Measurements from ENCODE around the gene FRAS1. TPM values are rescaled to one million over a fixed set of nuclear protein-coding genes. Genes with fewer than 3 reads are reported as not detected.

Gene FRAS1
- total and polyA plus RNA-seq, 2 donors (not counting 3 experiments of a cell fraction or from before 2014, with no cell fraction given) = 1.4 to 3.6 TPM

- Histone ChIP-seq H3K79me2 (ENCODE audit: control insufficient read depth, insufficient read depth, low read length) (no peaks in the 10 kb centered on the region), H3K4me1 (ENCODE audit: control insufficient read depth, extremely low read depth, insufficient read depth, low read length) (no peaks in the 10 kb centered on the region), H3K9ac (replicated peaks; ENCODE audit: extremely low read depth, insufficient read depth, low read length) (no peak overlapping the region), H3K9me1 (replicated peaks; ENCODE audit: control insufficient read depth, extremely low read depth, insufficient read depth, low read length) (no peaks in the 10 kb centered on the region), H2AFZ (ENCODE audit: low read depth, low read length) (no peak overlapping the region), H3K4me2 (ENCODE audit: insufficient read depth, low read length) (no peak overlapping the region), H3K27ac (ENCODE audit: insufficient read depth, low read depth, low read length) (no peak overlapping the region), H3K36me3 (ENCODE audit: control insufficient read depth in 2 of 2, extremely low read depth in 1 of 2, insufficient read depth in 2 of 2, low read length in 2 of 2) (no peaks in the 10 kb centered on the region), H3K4me3 (replicated peaks in 1 of 3; ENCODE audit: insufficient read depth in 1 of 3, low read depth in 1 of 3, low read length in 3 of 3) (no peak overlapping the region), H3K27me3 (ENCODE audit: control insufficient read depth in 2 of 2, insufficient read depth in 2 of 2, low read length in 2 of 2) (no peaks in the 10 kb centered on the region), H3K9me3 (replicated peaks; ENCODE audit: control insufficient read depth, insufficient read depth, low read length) (no peaks in the 10 kb centered on the region), H4K20me1 (replicated peaks; ENCODE audit: control insufficient read depth, extremely low read depth, insufficient read depth, low read length) (no peaks in the 10 kb centered on the region)
- BruUV-seq (replicated peaks) = no TSS peak
- ChIA-PET CTCF (no interaction called here), POLR2A (no interaction called here)
- dilution Hi-C loops (cut with MboI; ENCODE audit: extremely low pct_ligation_motif_present, low sequenced_read_pairs) (no loop called here), intact Hi-C loops (cut with micrococcal nuclease) (no loop called here)
- FAIRE-seq = no peak
- no peak for DNase-seq (ENCODE audit: low read depth, low spot score)
- TF ChIP-seq MAX (IDR thresholded peaks at IDR 0.05; ENCODE audit: insufficient read depth, insufficient read length) (no peak), POLR2A (IDR thresholded peaks at IDR 0.05; ENCODE audit: low read depth, low read length) (no peak), GATA2 (IDR thresholded peaks at IDR 0.05; ENCODE audit: insufficient read depth, insufficient read length, low read depth, low read length) (no peak), JUN (IDR thresholded peaks at IDR 0.05; ENCODE audit: borderline replicate concordance, insufficient read depth, insufficient read length, low read depth) (no peak), EZH2 (IDR thresholded peaks at IDR 0.05; ENCODE audit: borderline replicate concordance, low read depth, low read length, severe bottlenecking) (no peak)
- TF ChIP-seq, protein P1, sequence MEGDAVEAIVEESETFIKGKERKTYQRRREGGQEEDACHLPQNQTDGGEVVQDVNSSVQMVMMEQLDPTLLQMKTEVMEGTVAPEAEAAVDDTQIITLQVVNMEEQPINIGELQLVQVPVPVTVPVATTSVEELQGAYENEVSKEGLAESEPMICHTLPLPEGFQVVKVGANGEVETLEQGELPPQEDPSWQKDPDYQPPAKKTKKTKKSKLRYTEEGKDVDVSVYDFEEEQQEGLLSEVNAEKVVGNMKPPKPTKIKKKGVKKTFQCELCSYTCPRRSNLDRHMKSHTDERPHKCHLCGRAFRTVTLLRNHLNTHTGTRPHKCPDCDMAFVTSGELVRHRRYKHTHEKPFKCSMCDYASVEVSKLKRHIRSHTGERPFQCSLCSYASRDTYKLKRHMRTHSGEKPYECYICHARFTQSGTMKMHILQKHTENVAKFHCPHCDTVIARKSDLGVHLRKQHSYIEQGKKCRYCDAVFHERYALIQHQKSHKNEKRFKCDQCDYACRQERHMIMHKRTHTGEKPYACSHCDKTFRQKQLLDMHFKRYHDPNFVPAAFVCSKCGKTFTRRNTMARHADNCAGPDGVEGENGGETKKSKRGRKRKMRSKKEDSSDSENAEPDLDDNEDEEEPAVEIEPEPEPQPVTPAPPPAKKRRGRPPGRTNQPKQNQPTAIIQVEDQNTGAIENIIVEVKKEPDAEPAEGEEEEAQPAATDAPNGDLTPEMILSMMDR (IDR thresholded peaks at IDR 0.05; ENCODE audit: extremely low read depth in 1 of 2, insufficient read depth in 1 of 2, low read depth in 1 of 2, low read length in 2 of 2) = no peak
Measured at GRCh38 chr4:78166622-78167021, 109.5 kb downstream of the FRAS1 start.

GRCh38 chr4:78167510-78167909, 110.4 kb downstream of the FRAS1 start:
- dilution Hi-C loops (cut with MboI; ENCODE audit: extremely low pct_ligation_motif_present, low sequenced_read_pairs) (no loop called here), intact Hi-C loops (cut with micrococcal nuclease) (no loop called here)
- no peaks in the 10 kb centered on the region for H3K4me1 ChIP-seq (ENCODE audit: control insufficient read depth, extremely low read depth, insufficient read depth, low read length)
- ChIA-PET POLR2A (no interaction called here), CTCF (no interaction called here)
- H3K27ac ChIP-seq (ENCODE audit: insufficient read depth, low read depth, low read length) = no peak overlapping the region
- H4K20me1 ChIP-seq (replicated peaks; ENCODE audit: control insufficient read depth, extremely low read depth, insufficient read depth, low read length) = no peaks in the 10 kb centered on the region
- FAIRE-seq = no peak
- H3K9me1 ChIP-seq (replicated peaks; ENCODE audit: control insufficient read depth, extremely low read depth, insufficient read depth, low read length) = no peaks in the 10 kb centered on the region
- no peak overlapping the region for H3K4me3 ChIP-seq (replicated peaks in 1 of 3; ENCODE audit: insufficient read depth in 1 of 3, low read depth in 1 of 3, low read length in 3 of 3)
- H3K36me3 ChIP-seq (ENCODE audit: control insufficient read depth in 2 of 2, extremely low read depth in 1 of 2, insufficient read depth in 2 of 2, low read length in 2 of 2) = no peaks in the 10 kb centered on the region
- BruUV-seq (replicated peaks) = no TSS peak
- TF ChIP-seq EZH2 (IDR thresholded peaks at IDR 0.05; ENCODE audit: borderline replicate concordance, low read depth, low read length, severe bottlenecking) (no peak), GATA2 (IDR thresholded peaks at IDR 0.05; ENCODE audit: insufficient read depth, insufficient read length, low read depth, low read length) (no peak), MYC (IDR thresholded peaks at IDR 0.05; ENCODE audit: low read depth, low read length) (no peak), FOS (IDR thresholded peaks at IDR 0.05; ENCODE audit: borderline replicate concordance, insufficient read depth, low read length) (no peak), POLR2AphosphoS5 (IDR thresholded peaks at IDR 0.05; ENCODE audit: insufficient read depth, low read depth, low read length) (no peak), JUN (IDR thresholded peaks at IDR 0.05; ENCODE audit: borderline replicate concordance, insufficient read depth, insufficient read length, low read depth) (no peak), MAX (IDR thresholded peaks at IDR 0.05; ENCODE audit: insufficient read depth, insufficient read length) (no peak), POLR2A (IDR thresholded peaks at IDR 0.05; ENCODE audit: low read depth, low read length) (no peak)
- TF ChIP-seq, protein P1 (IDR thresholded peaks at IDR 0.05; ENCODE audit: extremely low read depth in 1 of 2, insufficient read depth in 1 of 2, low read depth in 1 of 2, low read length in 2 of 2) = no peak
- no peak overlapping the region for H3K9ac ChIP-seq (replicated peaks; ENCODE audit: extremely low read depth, insufficient read depth, low read length)
- no peak for DNase-seq (ENCODE audit: low read depth, low spot score)
- H2AFZ ChIP-seq (ENCODE audit: low read depth, low read length) = no peak overlapping the region
- no peaks in the 10 kb centered on the region for H3K9me3 ChIP-seq (replicated peaks; ENCODE audit: control insufficient read depth, insufficient read depth, low read length)
- no peaks in the 10 kb centered on the region for H3K79me2 ChIP-seq (ENCODE audit: control insufficient read depth, insufficient read depth, low read length)
- H3K27me3 ChIP-seq (ENCODE audit: control insufficient read depth in 2 of 2, insufficient read depth in 2 of 2, low read length in 2 of 2) = no peaks in the 10 kb centered on the region
- no peak overlapping the region for H3K4me2 ChIP-seq (ENCODE audit: insufficient read depth, low read length)

Data from endothelial cell of umbilical vein (primary cell).